Endometrial microvascular endothelial cells (primary cell): Measurements from ENCODE around the gene REXO4. TPM values are rescaled to one million over a fixed set of nuclear protein-coding genes. Genes with fewer than 3 reads are reported as not detected.

Source experiments
- in situ Hi-C: cut with HindIII; loops from 2 replicates; pipeline ENCODE4 v1.10.0; 2017; ENCODE audit warnings: low sequenced_read_pairs, low pct_unique_long_range_greater_than_20kb; ENCODE audit errors: inconsistent ontology term
- total RNA-seq: library from RNA; depleted of rRNA; stranded (reverse); fragments of >200 nt; gene quantifications from one replicate; pipeline ENCODE4 v1.2.3, GENCODE V29; 2015; ENCODE audit errors: inconsistent ontology term

REXO4 gene
- total RNA-seq, 1 donor from 2014 or later, result 18.7 TPM

DNA sequence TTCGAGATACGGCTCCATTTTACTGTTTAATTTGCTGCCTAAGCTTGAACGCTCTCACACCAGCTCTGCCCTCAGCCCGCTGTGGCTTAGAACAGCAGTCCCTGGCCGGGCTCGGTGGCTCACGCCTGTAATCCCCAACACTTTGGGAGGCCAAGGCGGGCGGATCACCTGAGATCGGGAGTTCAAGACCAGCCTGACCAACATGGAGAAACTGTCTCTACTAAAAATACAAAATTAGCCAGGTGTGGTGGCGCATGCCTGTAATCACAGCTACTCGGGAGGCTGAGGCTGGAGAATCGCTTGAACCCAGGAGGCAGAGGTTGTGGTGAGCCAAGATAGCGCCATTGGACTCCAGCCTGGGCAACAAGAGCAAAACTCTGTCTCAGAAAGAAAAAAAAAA lies 40.5 kb downstream of the REXO4 start:
- in situ Hi-C loops, result loop anchor here (5.0 kb wide), 1 partner anchor 40 kb away; the partner anchor contains the start of gene REXO4

GRCh38 chr9:133375724-133376654 lies 41.8 kb downstream of the REXO4 start, which contains the start of the genes STKLD1 and SURF4:
TSS of gene STKLD1 (plus strand) at chr9:133376366. CDS start at chr9:133376474, 108 bp downstream.
TSS of gene SURF4 (minus strand) at chr9:133376060. CDS start at chr9:133375969, 91 bp downstream.
- in situ Hi-C loops, result loop anchor here (5.0 kb wide), 1 partner anchor 41 kb away; the partner anchor contains the start of gene REXO4

DNA sequence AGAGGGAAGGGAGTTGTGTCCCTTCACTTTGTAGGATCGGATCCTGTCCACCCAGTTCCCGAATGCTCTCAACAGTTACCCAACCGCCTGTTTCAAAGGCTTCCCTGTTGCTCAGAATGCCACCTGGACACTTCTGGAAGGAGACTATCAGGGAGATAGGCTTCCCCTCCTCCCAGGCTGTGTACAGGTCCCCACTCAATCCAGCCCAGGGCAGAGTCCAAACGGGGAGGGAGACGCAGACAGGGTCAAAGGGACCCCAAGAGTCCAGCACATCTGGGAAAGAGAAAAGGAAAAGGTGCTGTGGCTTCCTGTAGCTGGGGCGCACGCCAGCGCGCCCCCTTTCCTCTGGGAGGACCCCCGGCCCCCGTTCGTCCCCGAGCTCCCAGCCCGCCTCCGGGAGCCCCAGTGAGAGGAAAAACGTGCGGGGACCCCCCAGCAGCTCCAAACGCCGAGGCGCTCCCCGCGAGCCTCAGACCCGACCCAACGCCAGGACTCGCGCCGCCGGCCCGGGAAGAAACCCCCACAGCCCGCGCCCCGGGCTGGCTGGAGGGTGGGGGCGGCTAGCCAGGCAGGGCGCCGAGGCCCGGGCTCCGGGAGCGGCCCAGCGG lies 42.6 kb downstream of the REXO4 start:
- in situ Hi-C loops, result loop anchor here (5.0 kb wide), 1 partner anchor 42 kb away; the partner anchor contains the start of gene REXO4

DNA sequence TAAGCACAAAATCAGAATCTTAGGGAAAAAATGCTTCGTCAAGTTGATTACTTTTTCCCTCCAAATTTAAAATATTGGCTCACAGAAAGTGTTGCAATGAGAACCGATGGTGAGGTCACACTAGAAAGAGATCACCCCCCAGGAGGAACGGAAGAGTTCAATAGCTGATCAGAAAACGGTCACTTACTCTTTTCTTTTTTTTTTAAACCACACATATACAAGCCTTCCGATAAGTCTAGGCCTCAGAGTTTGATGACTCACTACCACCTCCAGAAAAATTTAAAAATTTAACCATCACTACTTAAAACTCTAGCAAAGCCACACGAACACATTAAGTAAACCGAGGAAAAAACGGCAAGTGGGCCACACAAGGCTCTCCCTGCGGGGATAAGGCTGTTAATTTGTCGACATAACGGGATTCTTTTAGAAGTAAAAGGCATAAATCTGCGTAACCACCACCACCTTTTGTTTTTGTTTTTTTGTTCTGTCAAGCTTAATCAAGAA lies 43.1 kb downstream of the REXO4 start:
- in situ Hi-C loops, result loop anchor here (5.0 kb wide), 1 partner anchor 43 kb away; the partner anchor contains the start of gene REXO4

- in situ Hi-C loops, result no loop called here
These were observed 45.7 kb downstream of the REXO4 start for GRCh38 chr9:133372144-133372543.

- in situ Hi-C loops, result no loop called here
These were observed 46.5 kb downstream of the REXO4 start for GRCh38 chr9:133371261-133371711.

- in situ Hi-C loops, result no loop called here
These were observed 47.1 kb downstream of the REXO4 start for GRCh38 chr9:133370685-133371084.

DNA sequence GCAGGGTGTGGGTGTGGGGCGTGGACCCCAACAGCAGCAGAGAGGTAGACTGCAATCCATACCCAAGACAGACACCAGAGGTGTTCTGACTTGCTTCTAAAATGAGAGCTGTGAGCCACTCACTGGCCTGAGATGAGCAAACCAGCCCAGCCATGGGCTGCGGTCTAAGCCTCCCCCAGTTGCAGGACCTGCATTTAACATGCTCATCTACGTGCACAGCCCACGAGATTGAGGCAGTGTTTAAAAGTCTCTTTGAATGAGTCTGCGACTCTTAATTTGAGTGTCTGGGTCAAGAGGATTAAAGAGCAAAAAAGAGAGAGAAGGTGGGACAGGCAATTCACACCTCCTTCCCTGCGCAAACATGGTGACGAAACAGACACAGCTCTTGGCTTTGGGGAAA lies 47.9 kb downstream of the REXO4 start:
- in situ Hi-C loops, result no loop called here

GRCh38 chr9:133369422-133369821 lies 48.4 kb downstream of the REXO4 start:
- in situ Hi-C loops, result no loop called here

- in situ Hi-C loops, result no loop called here
These were observed 49.4 kb downstream of the REXO4 start for GRCh38 chr9:133368249-133368881.

- in situ Hi-C loops, result no loop called here
These were observed 50.0 kb downstream of the REXO4 start for GRCh38 chr9:133367778-133368177.

GRCh38 chr9:133367221-133367620 lies 50.6 kb downstream of the REXO4 start:
- in situ Hi-C loops, result no loop called here

- in situ Hi-C loops, result no loop called here
These were observed 51.4 kb downstream of the REXO4 start for GRCh38 chr9:133366435-133366834.

DNA sequence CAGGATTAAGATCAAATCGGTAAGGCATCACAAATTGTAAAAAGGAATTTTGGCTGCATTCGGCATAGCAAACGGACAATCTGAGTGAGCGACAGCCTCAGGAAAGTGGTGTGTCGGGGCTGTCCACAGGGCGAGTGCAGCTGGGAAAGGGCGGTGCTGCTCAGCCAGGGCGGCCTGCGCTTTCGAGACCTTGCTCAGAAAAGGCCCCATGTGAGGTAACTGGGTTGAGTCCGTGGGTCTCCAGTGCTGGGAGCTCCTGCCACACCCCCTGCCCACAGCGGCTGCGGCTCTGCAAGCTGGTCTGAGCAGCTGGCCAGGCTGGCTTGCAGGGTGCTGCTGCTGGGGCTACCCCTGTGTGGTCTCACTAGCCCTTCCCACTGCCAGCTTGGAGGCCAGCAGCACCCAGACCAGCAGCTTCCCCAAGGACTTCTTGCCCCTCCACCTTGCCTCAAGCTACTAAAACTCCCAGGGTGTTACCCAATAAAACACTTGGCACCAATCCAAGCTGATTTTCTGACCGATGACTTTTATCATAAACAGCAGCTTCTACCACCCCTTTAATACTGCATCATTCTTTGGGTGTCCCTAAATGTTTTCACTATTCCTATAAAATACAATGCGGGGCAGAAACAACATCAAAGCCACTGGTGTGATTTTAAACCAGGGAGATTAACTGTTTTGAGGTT lies 55.3 kb downstream of the REXO4 start:
- in situ Hi-C loops, result no loop called here

- in situ Hi-C loops, result no loop called here
These were observed 56.2 kb downstream of the REXO4 start for GRCh38 chr9:133361507-133362092.

DNA sequence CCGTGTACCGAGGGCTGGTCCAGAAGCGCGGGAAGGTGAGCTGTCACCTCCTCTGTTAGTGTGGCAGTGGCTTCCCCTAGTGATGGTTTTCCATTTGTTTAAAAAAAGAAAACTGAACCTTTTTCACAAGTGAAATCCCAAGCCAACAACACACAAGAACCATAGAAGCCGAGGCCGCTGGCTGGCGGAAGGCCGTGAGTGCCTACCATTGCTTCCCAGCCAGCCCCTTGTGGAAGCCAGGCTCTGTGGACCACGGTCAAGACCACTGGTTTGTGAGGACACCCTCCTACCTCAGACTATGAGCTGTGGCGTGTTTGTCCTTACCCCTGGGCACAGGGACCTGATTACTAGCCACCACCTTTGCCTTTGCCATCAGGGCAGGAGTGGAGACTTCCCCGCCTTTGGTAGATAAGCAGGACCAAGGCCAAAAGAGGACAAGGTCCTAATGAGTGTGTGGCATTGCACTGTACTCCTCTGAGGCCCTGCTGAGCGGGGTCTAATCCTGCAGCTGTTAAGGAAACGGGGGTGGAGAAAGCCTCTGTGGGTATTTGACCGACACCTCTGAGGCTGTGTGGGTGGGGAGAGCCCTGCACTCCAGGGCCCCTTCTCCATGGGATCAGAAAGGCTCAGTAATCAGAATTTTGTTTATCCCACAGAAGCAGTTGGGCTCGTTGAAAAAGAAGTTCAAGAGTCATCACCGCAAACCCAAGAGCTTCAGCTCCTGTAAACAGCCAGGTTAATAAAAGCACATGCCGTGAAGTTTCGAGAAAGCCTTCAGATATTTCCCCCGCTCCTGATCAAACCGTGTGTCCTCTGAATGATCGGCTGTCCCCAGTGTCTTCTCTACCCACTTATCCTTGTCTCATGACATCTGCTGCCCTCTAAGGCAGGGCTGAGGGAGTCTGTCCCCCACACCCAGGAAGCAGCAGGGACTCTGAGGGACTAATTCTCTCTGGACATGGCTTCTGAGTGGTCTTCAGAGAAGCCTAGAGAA lies 57.1 kb downstream of the REXO4 start:
- in situ Hi-C loops, result no loop called here
